ENCODE measurements around the gene CHST15. TPM values are rescaled to one million over a fixed set of nuclear protein-coding genes. Genes with fewer than 3 reads are reported as not detected.

CHST15 gene
- total and polyA plus RNA-seq, 9 donors = 35.9 to 93.0 (median 52.5) TPM

- intact Hi-C loops (cut with DNase I) = loop anchor here in 1 of 4 donors (5.0 kb wide), 1 partner anchor 89 kb away; the partner anchor contains the start of gene CHST15
- peak in 2 of 5 donors; percentile 7 to 9 for DNase-seq
These were observed 89.9 kb downstream of the CHST15 start for GRCh38 chr10:124003481-124003870.

GRCh38 chr10:124003070-124003419 lies 90.4 kb downstream of the CHST15 start:
- intact Hi-C loops (cut with DNase I) = loop anchor here in 1 of 4 donors (5.0 kb wide), 1 partner anchor 89 kb away; the partner anchor contains the start of gene CHST15
- Histone ChIP-seq H3K4me3 (no peak overlapping the region), H3K27ac (no peak overlapping the region), H3K9me3 (no peaks in the 10 kb centered on the region), H3K27me3 (no peaks in the 10 kb centered on the region), H3K4me1 (ENCODE audit: insufficient read depth) (peaks cover 3% of the 10 kb centered on the region), H3K36me3 (no peaks in the 10 kb centered on the region)
- WGBS, 3 donors = 84 to 92% (median 89%) methylated on average over 7 of the region's 7 CpGs
- DNase-seq = peak in 2 of 5 donors; percentile 9 to 15
- TF ChIP-seq EP300 (IDR thresholded peaks at IDR 0.05) (no peak), POLR2A (IDR thresholded peaks at IDR 0.05) (no peak), CTCF (IDR thresholded peaks at IDR 0.05) (no peak)

More at GRCh38 chr10:124003481-124003870, 89.9 kb downstream of the CHST15 start:
- Histone ChIP-seq H3K27me3 (no peaks in the 10 kb centered on the region), H3K4me1 (ENCODE audit: insufficient read depth) (peaks cover 3% of the 10 kb centered on the region), H3K4me3 (no peak overlapping the region), H3K27ac (no peak overlapping the region), H3K9me3 (no peaks in the 10 kb centered on the region), H3K36me3 (no peaks in the 10 kb centered on the region)
- 75 to 93% (median 84%) methylated on average over 4 of the region's 4 CpGs for WGBS, 3 donors
- no peak for TF ChIP-seq EP300 (IDR thresholded peaks at IDR 0.05)

- Histone ChIP-seq H3K27me3 (no peaks in the 10 kb centered on the region), H3K4me3 (no peak overlapping the region), H3K36me3 (no peaks in the 10 kb centered on the region), H3K9me3 (no peaks in the 10 kb centered on the region), H3K4me1 (ENCODE audit: insufficient read depth) (peaks cover 3% of the 10 kb centered on the region), H3K27ac (no peak overlapping the region)
- intact Hi-C loops (cut with DNase I) = loop anchor here in 1 of 4 donors (5.0 kb wide), 1 partner anchor 90 kb away; the partner anchor contains the start of gene CHST15
- TF ChIP-seq POLR2A (IDR thresholded peaks at IDR 0.05) = no peak
- no peak for TF ChIP-seq EP300 (IDR thresholded peaks at IDR 0.05)
- TF ChIP-seq CTCF (IDR thresholded peaks at IDR 0.05) = no peak
- peak in 2 of 5 donors; percentile 7 to 10 for DNase-seq
- WGBS, 3 donors = 72 to 92% (median 86%) methylated on average over 6 of the region's 6 CpGs
These were observed 90.9 kb downstream of the CHST15 start for GRCh38 chr10:124002391-124003069.

GRCh38 chr10:124001391-124002148 lies 91.8 kb downstream of the CHST15 start:
- 88 to 93% (median 92%) methylated on average over 22 of the region's 22 CpGs for WGBS, 3 donors
- peaks cover 3% of the 10 kb centered on the region for H3K4me1 ChIP-seq (ENCODE audit: insufficient read depth)
- H3K27ac ChIP-seq = no peak overlapping the region
- peak in 2 of 5 donors; percentile 21 to 24 for DNase-seq
- TF ChIP-seq CTCF (IDR thresholded peaks at IDR 0.05) (no peak), POLR2A (IDR thresholded peaks at IDR 0.05) (no peak), EP300 (IDR thresholded peaks at IDR 0.05) (no peak)
- H3K9me3 ChIP-seq = no peaks in the 10 kb centered on the region
- no peaks in the 10 kb centered on the region for H3K27me3 ChIP-seq
- intact Hi-C loops (cut with DNase I) = loop anchor here in 1 of 4 donors (5.0 kb wide), 1 partner anchor 91 kb away; the partner anchor contains the start of gene CHST15
- no peak overlapping the region for H3K4me3 ChIP-seq
- no peaks in the 10 kb centered on the region for H3K36me3 ChIP-seq

All from ovary (tissue), 9 donors.